KMS-11 (cell line): ENCODE measurements around the gene ISL1.

Source experiments
- H2AFZ ChIP-seq: fragments of 200-600 bp; sonication (generic); 2 replicates; pipeline ENCODE4 v1.6.1; 2016; ENCODE audit warnings: antibody characterized with exemption, mixed run types, low read depth
- H3K27ac ChIP-seq: fragments of 200-600 bp; sonication (generic); 2 replicates; pipeline ENCODE4 v1.6.1; 2016; ENCODE audit warnings: mild to moderate bottlenecking, mixed run types
- H3K27me3 ChIP-seq: fragments of 200-600 bp; sonication (generic); 2 replicates; pipeline ENCODE4 v1.6.1; 2017; ENCODE audit warnings: mild to moderate bottlenecking, low read depth, mixed run types, moderate library complexity; ENCODE audit not compliant: insufficient read depth
- H3K36me3 ChIP-seq: fragments of 200-600 bp; sonication (generic); 2 replicates; pipeline ENCODE4 v1.6.1; 2017; ENCODE audit warnings: mild to moderate bottlenecking, mixed run types; ENCODE audit not compliant: insufficient read depth
- H3K4me1 ChIP-seq: fragments of 200-600 bp; sonication (generic); 2 replicates; pipeline ENCODE4 v1.6.1; 2016; ENCODE audit warnings: mild to moderate bottlenecking, low read depth, mixed run types; ENCODE audit not compliant: poor library complexity, severe bottlenecking
- H3K4me2 ChIP-seq: fragments of 200-600 bp; sonication (generic); 2 replicates; pipeline ENCODE4 v1.7.0; 2016; ENCODE audit warnings: mild to moderate bottlenecking, mixed run types
- H3K4me3 ChIP-seq: fragments of 200-600 bp; sonication (generic); IDR thresholded peaks from 2 replicates; pipeline ENCODE4 v1.6.1; 2017; ENCODE audit warnings: low read depth, low read length, mixed read lengths; ENCODE audit not compliant: insufficient read depth
- H3K79me2 ChIP-seq: fragments of 200-600 bp; sonication (generic); 2 replicates; pipeline ENCODE4 v1.6.1; 2016; ENCODE audit warnings: low read depth, mixed run types; ENCODE audit not compliant: insufficient read depth
- H3K9ac ChIP-seq: fragments of 200-600 bp; sonication (generic); 2 replicates; pipeline ENCODE4 v1.6.1; 2016; ENCODE audit warnings: mild to moderate bottlenecking, mixed run types
- H4K20me1 ChIP-seq: fragments of 200-600 bp; sonication (generic); 2 replicates; pipeline ENCODE4 v1.6.1; 2016; ENCODE audit warnings: mild to moderate bottlenecking, mixed run types; ENCODE audit not compliant: insufficient read depth
- TF ChIP-seq, protein P1 (sequence below): fragments of 200-600 bp; sonication (generic); conservative IDR thresholded peaks from 2 replicates; pipeline ENCODE4 v1.6.1; 2017; ENCODE audit warnings: low read depth, mild to moderate bottlenecking, antibody characterized with exemption, low read length, moderate library complexity, mixed read lengths

ISL1 gene

GRCh38 chr5:51433052-51433710, 49.9 kb downstream of the ISL1 start:
- Histone ChIP-seq H2AFZ (no peak overlapping the region), H3K4me3 (no peak overlapping the region), H3K79me2 (no peaks in the 10 kb centered on the region), H4K20me1 (no peaks in the 10 kb centered on the region), H3K4me1 (no peaks in the 10 kb centered on the region), H3K27me3 (no peaks in the 10 kb centered on the region), H3K9ac (no peak overlapping the region), H3K27ac (no peak overlapping the region), H3K36me3 (no peaks in the 10 kb centered on the region), H3K4me2 (no peak overlapping the region)
- TF ChIP-seq, protein P1, sequence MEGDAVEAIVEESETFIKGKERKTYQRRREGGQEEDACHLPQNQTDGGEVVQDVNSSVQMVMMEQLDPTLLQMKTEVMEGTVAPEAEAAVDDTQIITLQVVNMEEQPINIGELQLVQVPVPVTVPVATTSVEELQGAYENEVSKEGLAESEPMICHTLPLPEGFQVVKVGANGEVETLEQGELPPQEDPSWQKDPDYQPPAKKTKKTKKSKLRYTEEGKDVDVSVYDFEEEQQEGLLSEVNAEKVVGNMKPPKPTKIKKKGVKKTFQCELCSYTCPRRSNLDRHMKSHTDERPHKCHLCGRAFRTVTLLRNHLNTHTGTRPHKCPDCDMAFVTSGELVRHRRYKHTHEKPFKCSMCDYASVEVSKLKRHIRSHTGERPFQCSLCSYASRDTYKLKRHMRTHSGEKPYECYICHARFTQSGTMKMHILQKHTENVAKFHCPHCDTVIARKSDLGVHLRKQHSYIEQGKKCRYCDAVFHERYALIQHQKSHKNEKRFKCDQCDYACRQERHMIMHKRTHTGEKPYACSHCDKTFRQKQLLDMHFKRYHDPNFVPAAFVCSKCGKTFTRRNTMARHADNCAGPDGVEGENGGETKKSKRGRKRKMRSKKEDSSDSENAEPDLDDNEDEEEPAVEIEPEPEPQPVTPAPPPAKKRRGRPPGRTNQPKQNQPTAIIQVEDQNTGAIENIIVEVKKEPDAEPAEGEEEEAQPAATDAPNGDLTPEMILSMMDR, result no peak

GRCh38 chr5:51439232-51439631, 56.0 kb downstream of the ISL1 start:
- Histone ChIP-seq H3K4me2 (no peak overlapping the region), H3K9ac (no peak overlapping the region), H3K4me1 (no peaks in the 10 kb centered on the region), H2AFZ (no peak overlapping the region), H3K36me3 (no peaks in the 10 kb centered on the region), H3K79me2 (no peaks in the 10 kb centered on the region), H3K27ac (no peak overlapping the region), H4K20me1 (no peaks in the 10 kb centered on the region), H3K27me3 (no peaks in the 10 kb centered on the region), H3K4me3 (no peak overlapping the region)
- TF ChIP-seq, protein P1, result no peak
